Ectodermal cell (in vitro differentiated cells): Measurements from ENCODE around the gene MACC1.

Source experiments
- H3K27ac ChIP-seq: 2 replicates; pipeline ENCODE4 v1.7.0; 2013; ENCODE audit warnings: mild to moderate bottlenecking, low read depth, low read length; ENCODE audit not compliant: insufficient read depth, poor library complexity, severe bottlenecking
- H3K27me3 ChIP-seq: 2 replicates; pipeline ENCODE4 v1.7.0; 2013; ENCODE audit warnings: mild to moderate bottlenecking, low read length; ENCODE audit not compliant: insufficient read depth, control insufficient read depth, poor library complexity, severe bottlenecking
- H3K36me3 ChIP-seq: one replicate; pipeline ENCODE4 v1.7.0; 2013; ENCODE audit warnings: low read length; ENCODE audit not compliant: control insufficient read depth, insufficient read depth
- H3K4me1 ChIP-seq: one replicate; pipeline ENCODE4 v1.7.0; 2013; ENCODE audit warnings: low read length; ENCODE audit not compliant: control insufficient read depth, insufficient read depth
- H3K4me3 ChIP-seq: 2 replicates; pipeline ENCODE4 v1.7.0; 2013; ENCODE audit warnings: low read depth, low read length, control low read depth; ENCODE audit not compliant: insufficient read depth
- H3K9me3 ChIP-seq: 2 replicates; pipeline ENCODE4 v1.7.0; 2013; ENCODE audit warnings: mild to moderate bottlenecking, low read length, moderate library complexity; ENCODE audit not compliant: control insufficient read depth
- WGBS, 2 experiments: methylation state at CpG; one replicate each; pipeline ENCODE4 v1.1.7; 2013; ENCODE audit warnings: missing lambda C conversion rate in 2 of 2; 5-methylcytosine and 5-hydroxymethylcytosine counted together

The MACC1 gene

GRCh38 chr7:20185988-20186387, 31.2 kb downstream of the MACC1 start:
- H3K4me1 ChIP-seq, result no peaks in the 10 kb centered on the region
- no peaks in the 10 kb centered on the region for H3K27me3 ChIP-seq
- H3K36me3 ChIP-seq, result no peaks in the 10 kb centered on the region
- 95 to 98% methylated on average over 5 of the region's 5 CpGs for whole genome bisulfite sequencing, 2 experiments
- no peak overlapping the region for H3K27ac ChIP-seq
- H3K4me3 ChIP-seq, result no peak overlapping the region
- H3K9me3 ChIP-seq, result no peaks in the 10 kb centered on the region

- Histone ChIP-seq H3K4me1 (no peaks in the 10 kb centered on the region), H3K27me3 (no peaks in the 10 kb centered on the region), H3K27ac (no peak overlapping the region), H3K4me3 (no peak overlapping the region), H3K9me3 (no peaks in the 10 kb centered on the region), H3K36me3 (no peaks in the 10 kb centered on the region)
- 90 to 93% methylated on average over 4 of the region's 4 CpGs for WGBS, 2 experiments
Observed at GRCh38 chr7:20183086-20183485, 34.1 kb downstream of the MACC1 start.

GRCh38 chr7:20176578-20177242, 40.5 kb downstream of the MACC1 start:
- H3K4me1 ChIP-seq, result no peaks in the 10 kb centered on the region
- WGBS, 2 experiments, result 93 to 100% methylated on average over 3 to 5 of the region's 6 CpGs
- H3K9me3 ChIP-seq, result no peaks in the 10 kb centered on the region
- H3K27me3 ChIP-seq, result no peaks in the 10 kb centered on the region
- no peaks in the 10 kb centered on the region for H3K36me3 ChIP-seq
- H3K4me3 ChIP-seq, result no peak overlapping the region
- H3K27ac ChIP-seq, result no peak overlapping the region

GRCh38 chr7:20173828-20174227, 43.4 kb downstream of the MACC1 start:
- no peak overlapping the region for H3K27ac ChIP-seq
- 90 to 98% methylated on average over 2 of the region's 2 CpGs for WGBS, 2 experiments
- H3K36me3 ChIP-seq, result no peaks in the 10 kb centered on the region
- H3K4me1 ChIP-seq, result no peaks in the 10 kb centered on the region
- H3K4me3 ChIP-seq, result no peak overlapping the region
- H3K27me3 ChIP-seq, result no peaks in the 10 kb centered on the region
- H3K9me3 ChIP-seq, result no peaks in the 10 kb centered on the region

GRCh38 chr7:20172736-20173334, 44.3 kb downstream of the MACC1 start:
- 37 to 53% methylated on average over 2 to 3 of the region's 3 CpGs for WGBS, 2 experiments
- H3K27ac ChIP-seq, result no peak overlapping the region
- no peaks in the 10 kb centered on the region for H3K27me3 ChIP-seq
- no peaks in the 10 kb centered on the region for H3K36me3 ChIP-seq
- H3K9me3 ChIP-seq, result no peaks in the 10 kb centered on the region
- no peaks in the 10 kb centered on the region for H3K4me1 ChIP-seq
- no peak overlapping the region for H3K4me3 ChIP-seq

GRCh38 chr7:20170633-20171032, 46.6 kb downstream of the MACC1 start:
- Histone ChIP-seq H3K9me3 (no peaks in the 10 kb centered on the region), H3K27me3 (no peaks in the 10 kb centered on the region), H3K4me3 (no peak overlapping the region), H3K27ac (no peak overlapping the region), H3K4me1 (no peaks in the 10 kb centered on the region), H3K36me3 (no peaks in the 10 kb centered on the region)
- WGBS, 2 experiments, result 88 to 100% methylated on average over 1 to 2 of the region's 2 CpGs

GRCh38 chr7:20165146-20165510, 52.1 kb downstream of the MACC1 start:
- no peak overlapping the region for H3K4me3 ChIP-seq
- 90 to 92% methylated on average over 1 of the region's 1 CpG for WGBS, 2 experiments
- no peaks in the 10 kb centered on the region for H3K36me3 ChIP-seq
- no peaks in the 10 kb centered on the region for H3K4me1 ChIP-seq
- no peak overlapping the region for H3K27ac ChIP-seq
- H3K9me3 ChIP-seq, result no peaks in the 10 kb centered on the region
- H3K27me3 ChIP-seq, result no peaks in the 10 kb centered on the region

GRCh38 chr7:20164425-20165145, 52.6 kb downstream of the MACC1 start:
- no peak overlapping the region for H3K27ac ChIP-seq
- H3K36me3 ChIP-seq, result no peaks in the 10 kb centered on the region
- no peak overlapping the region for H3K4me3 ChIP-seq
- H3K9me3 ChIP-seq, result no peaks in the 10 kb centered on the region
- H3K27me3 ChIP-seq, result no peaks in the 10 kb centered on the region
- WGBS, 2 experiments, result 92 to 95% methylated on average over 4 to 5 of the region's 6 CpGs
- no peaks in the 10 kb centered on the region for H3K4me1 ChIP-seq

- Histone ChIP-seq H3K27ac (no peak overlapping the region), H3K9me3 (no peaks in the 10 kb centered on the region), H3K4me1 (no peaks in the 10 kb centered on the region), H3K36me3 (no peaks in the 10 kb centered on the region), H3K4me3 (no peak overlapping the region), H3K27me3 (no peaks in the 10 kb centered on the region)
- 100% methylated on average over 1 of the region's 1 CpG; no CpG with 5 or more reads in 1 of the 2 experiments for WGBS, 2 experiments
Observed at GRCh38 chr7:20162665-20163064, 54.5 kb downstream of the MACC1 start.

GRCh38 chr7:20159226-20159747, 57.9 kb downstream of the MACC1 start:
- WGBS, 2 experiments, result 94 to 96% methylated on average over 6 of the region's 6 CpGs
- H3K9me3 ChIP-seq, result no peaks in the 10 kb centered on the region
- H3K4me3 ChIP-seq, result no peak overlapping the region
- H3K4me1 ChIP-seq, result no peaks in the 10 kb centered on the region
- no peaks in the 10 kb centered on the region for H3K36me3 ChIP-seq
- H3K27ac ChIP-seq, result no peak overlapping the region
- no peaks in the 10 kb centered on the region for H3K27me3 ChIP-seq
